Measurements from ENCODE around the gene XYLT1.

The XYLT1 gene

DNA sequence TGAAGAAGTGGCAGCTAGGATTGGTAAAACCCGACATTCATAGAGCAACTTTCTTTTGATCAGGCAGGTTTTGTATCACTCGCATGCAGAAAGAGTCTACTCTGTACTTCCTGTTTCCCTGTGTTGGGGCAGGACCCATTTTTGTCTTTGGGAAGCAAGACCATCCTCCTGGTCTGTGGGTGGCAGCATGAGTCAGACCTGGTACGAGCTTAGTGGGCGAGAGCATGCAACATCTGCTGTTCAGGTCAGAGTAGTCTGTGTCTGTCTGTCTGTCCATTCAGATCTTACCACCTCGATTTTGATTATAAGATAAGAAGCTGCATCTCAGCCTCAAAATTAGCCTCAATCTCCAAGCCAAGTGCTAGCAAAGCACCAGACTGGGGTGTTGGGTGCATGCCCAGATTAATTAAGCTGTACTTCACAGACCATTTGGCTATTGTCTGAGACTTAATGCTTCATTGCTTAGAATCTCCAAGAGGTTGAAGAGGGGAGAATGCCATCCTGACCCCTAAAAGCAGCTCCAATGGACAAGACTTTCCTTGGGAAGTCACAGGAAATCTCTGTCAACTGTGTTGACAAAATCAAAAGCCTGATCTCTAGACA lies 110.9 kb downstream of the XYLT1 start:
- Mint-ChIP-seq H3K36me3 (no peaks in the 10 kb centered on the region), H3K27me3 (no peaks in the 10 kb centered on the region), H3K4me3 (peak overlapping the region; percentile 47), H3K27ac (peak overlapping the region; percentile 85), H3K9me3 (no peaks in the 10 kb centered on the region), H3K4me1 (peaks cover 84% of the 10 kb centered on the region)

DNA sequence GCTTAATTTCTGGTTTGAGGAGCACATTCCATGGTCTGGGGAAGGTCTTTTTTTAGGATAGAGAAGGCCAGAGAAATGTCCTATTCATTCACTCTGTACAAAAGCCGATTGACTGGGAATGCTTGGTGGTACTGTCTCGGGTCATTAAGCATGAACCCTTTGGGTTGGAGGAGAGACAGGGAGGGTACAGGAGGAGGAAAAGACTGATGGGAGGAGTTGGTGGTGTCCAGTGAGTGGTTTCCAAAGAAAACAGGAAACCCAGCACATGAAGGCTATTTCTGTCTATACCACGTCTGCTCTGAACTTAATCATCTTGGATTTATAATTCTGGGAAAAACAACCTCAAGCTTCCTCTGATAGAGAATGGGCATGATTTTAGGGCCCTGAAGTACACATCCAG lies 111.9 kb downstream of the XYLT1 start:
- Mint-ChIP-seq H3K9me3 (no peaks in the 10 kb centered on the region), H3K27me3 (no peaks in the 10 kb centered on the region), H3K27ac (peak overlapping the region; percentile 85), H3K4me3 (peak overlapping the region; percentile 21), H3K4me1 (peaks cover 79% of the 10 kb centered on the region), H3K36me3 (no peaks in the 10 kb centered on the region)

- no peaks in the 10 kb centered on the region for H3K9me3 Mint-ChIP-seq
- H3K4me1 Mint-ChIP-seq, result peaks cover 79% of the 10 kb centered on the region
- peak overlapping the region; percentile 85 for H3K27ac Mint-ChIP-seq
- no peaks in the 10 kb centered on the region for H3K27me3 Mint-ChIP-seq
- H3K4me3 Mint-ChIP-seq, result peak overlapping the region; percentile 21
- H3K36me3 Mint-ChIP-seq, result no peaks in the 10 kb centered on the region
Observed at GRCh38 chr16:17358355-17358754, 112.4 kb downstream of the XYLT1 start.

DNA sequence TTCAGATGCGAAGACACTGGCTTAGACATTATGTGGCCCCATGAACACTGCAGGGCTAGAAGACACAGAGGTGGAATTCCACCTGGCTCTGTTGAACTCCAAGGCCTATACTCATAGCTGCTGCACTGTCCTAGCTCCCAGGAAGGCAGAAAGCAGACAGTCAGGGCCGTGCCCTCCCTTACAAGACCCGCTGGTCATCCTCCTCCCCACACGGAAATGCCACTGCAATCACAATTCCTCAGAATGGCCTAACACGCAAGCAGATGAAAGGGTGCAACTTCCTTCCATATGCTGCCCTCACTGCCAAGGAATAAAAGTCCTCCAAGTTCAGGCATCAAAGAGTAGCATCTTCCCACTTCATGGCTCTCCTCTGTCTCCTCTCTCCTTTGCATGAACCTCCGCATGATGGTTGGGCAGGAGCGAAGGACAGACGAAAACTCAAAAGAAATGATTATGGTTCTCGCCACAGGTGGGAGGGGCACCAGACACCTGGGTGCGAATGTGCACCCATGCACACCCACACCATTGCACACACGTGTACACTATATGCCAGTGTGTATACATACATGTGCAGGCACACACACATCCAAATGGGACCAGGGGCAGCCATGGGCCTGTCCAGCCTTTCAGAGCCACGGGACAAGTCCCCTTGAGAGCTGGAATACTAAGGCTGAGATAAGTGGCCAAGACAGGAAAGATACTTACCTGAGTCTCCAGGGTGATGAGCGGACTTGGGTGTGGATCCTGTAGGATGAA lies 113.3 kb downstream of the XYLT1 start:
- Mint-ChIP-seq H3K27ac (peak overlapping the region; percentile 35), H3K4me1 (peaks cover 78% of the 10 kb centered on the region), H3K36me3 (no peaks in the 10 kb centered on the region), H3K9me3 (no peaks in the 10 kb centered on the region), H3K4me3 (no peak overlapping the region), H3K27me3 (no peaks in the 10 kb centered on the region)

GRCh38 chr16:17356243-17356933 lies 114.4 kb downstream of the XYLT1 start:
- no peaks in the 10 kb centered on the region for H3K27me3 Mint-ChIP-seq
- no peaks in the 10 kb centered on the region for H3K36me3 Mint-ChIP-seq

DNA sequence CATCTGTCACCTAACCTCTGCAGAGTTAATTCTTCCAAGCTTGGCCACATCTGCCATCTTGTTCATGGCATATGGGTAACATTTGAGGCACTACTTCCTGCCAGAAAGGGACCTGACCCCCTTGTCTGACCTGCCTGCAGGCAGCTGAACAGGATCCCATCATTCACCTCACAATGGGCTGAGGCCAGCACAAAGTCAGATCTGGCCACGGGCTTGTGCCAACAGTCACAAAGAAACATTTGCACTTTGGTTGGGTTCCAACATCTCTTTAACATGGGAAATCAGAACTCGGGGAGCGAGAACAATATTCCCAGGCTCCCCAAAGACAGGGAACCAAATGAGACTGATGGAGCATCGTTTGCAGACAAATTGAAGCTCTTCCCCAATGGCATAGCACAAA lies 116.1 kb downstream of the XYLT1 start:
- peaks cover 2% of the 10 kb centered on the region for H3K36me3 Mint-ChIP-seq
- H3K4me3 Mint-ChIP-seq, result no peak overlapping the region
- H3K9me3 Mint-ChIP-seq, result no peaks in the 10 kb centered on the region
- no peaks in the 10 kb centered on the region for H3K27me3 Mint-ChIP-seq
- H3K4me1 Mint-ChIP-seq, result peaks cover 72% of the 10 kb centered on the region
- no peak overlapping the region for H3K27ac Mint-ChIP-seq

More at GRCh38 chr16:17356243-17356933, 114.4 kb downstream of the XYLT1 start:
- peaks cover 77% of the 10 kb centered on the region for H3K4me1 Mint-ChIP-seq
- peak overlapping the region; percentile 30 for H3K27ac Mint-ChIP-seq
- no peaks in the 10 kb centered on the region for H3K9me3 Mint-ChIP-seq
- H3K4me3 Mint-ChIP-seq, result no peak overlapping the region

- peaks cover 71% of the 10 kb centered on the region for H3K4me1 Mint-ChIP-seq
- H3K27me3 Mint-ChIP-seq, result no peaks in the 10 kb centered on the region
- H3K36me3 Mint-ChIP-seq, result peaks cover 2% of the 10 kb centered on the region
- H3K27ac Mint-ChIP-seq, result no peak overlapping the region
- H3K9me3 Mint-ChIP-seq, result no peaks in the 10 kb centered on the region
- H3K4me3 Mint-ChIP-seq, result no peak overlapping the region
Observed at GRCh38 chr16:17354141-17354601, 116.6 kb downstream of the XYLT1 start.

GRCh38 chr16:17353561-17353960 lies 117.2 kb downstream of the XYLT1 start:
- Mint-ChIP-seq H3K4me1 (peaks cover 71% of the 10 kb centered on the region), H3K36me3 (peaks cover 2% of the 10 kb centered on the region), H3K27ac (no peak overlapping the region), H3K9me3 (no peaks in the 10 kb centered on the region), H3K27me3 (no peaks in the 10 kb centered on the region), H3K4me3 (no peak overlapping the region)

- H3K4me3 Mint-ChIP-seq, result no peak overlapping the region
- H3K9me3 Mint-ChIP-seq, result no peaks in the 10 kb centered on the region
- peaks cover 2% of the 10 kb centered on the region for H3K36me3 Mint-ChIP-seq
- no peak overlapping the region for H3K27ac Mint-ChIP-seq
- H3K27me3 Mint-ChIP-seq, result no peaks in the 10 kb centered on the region
- H3K4me1 Mint-ChIP-seq, result peaks cover 74% of the 10 kb centered on the region
Observed at GRCh38 chr16:17351441-17352035, 119.2 kb downstream of the XYLT1 start.

GRCh38 chr16:17350207-17350606 lies 120.6 kb downstream of the XYLT1 start:
- H3K4me3 Mint-ChIP-seq, result no peak overlapping the region
- no peak overlapping the region for H3K27ac Mint-ChIP-seq
- peaks cover 2% of the 10 kb centered on the region for H3K36me3 Mint-ChIP-seq
- H3K4me1 Mint-ChIP-seq, result peaks cover 74% of the 10 kb centered on the region
- H3K27me3 Mint-ChIP-seq, result no peaks in the 10 kb centered on the region
- H3K9me3 Mint-ChIP-seq, result no peaks in the 10 kb centered on the region

DNA sequence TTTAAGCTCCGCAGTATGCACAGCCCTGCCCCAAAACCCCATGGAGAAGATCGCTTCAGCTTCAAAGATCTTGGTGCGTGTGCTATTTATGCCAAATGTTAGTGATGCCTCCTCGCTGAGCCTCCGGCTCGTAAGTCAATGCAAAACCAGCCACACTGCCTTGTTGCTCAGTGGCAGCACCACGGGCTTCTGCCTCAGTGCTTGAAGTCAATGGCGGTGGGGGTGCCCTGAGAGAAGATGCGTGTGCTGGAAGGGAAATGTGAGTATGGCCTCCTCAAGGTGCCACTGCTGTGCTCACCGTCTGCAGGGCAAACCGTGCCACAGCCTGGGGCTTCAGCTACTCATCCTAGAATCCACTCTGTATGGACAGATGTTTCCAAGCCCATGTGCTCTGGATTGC lies 121.9 kb downstream of the XYLT1 start:
- H3K27me3 Mint-ChIP-seq, result no peaks in the 10 kb centered on the region
- H3K27ac Mint-ChIP-seq, result no peak overlapping the region
- no peaks in the 10 kb centered on the region for H3K9me3 Mint-ChIP-seq
- peaks cover 80% of the 10 kb centered on the region for H3K4me1 Mint-ChIP-seq
- peaks cover 2% of the 10 kb centered on the region for H3K36me3 Mint-ChIP-seq
- H3K4me3 Mint-ChIP-seq, result peak overlapping the region; percentile 16

DNA sequence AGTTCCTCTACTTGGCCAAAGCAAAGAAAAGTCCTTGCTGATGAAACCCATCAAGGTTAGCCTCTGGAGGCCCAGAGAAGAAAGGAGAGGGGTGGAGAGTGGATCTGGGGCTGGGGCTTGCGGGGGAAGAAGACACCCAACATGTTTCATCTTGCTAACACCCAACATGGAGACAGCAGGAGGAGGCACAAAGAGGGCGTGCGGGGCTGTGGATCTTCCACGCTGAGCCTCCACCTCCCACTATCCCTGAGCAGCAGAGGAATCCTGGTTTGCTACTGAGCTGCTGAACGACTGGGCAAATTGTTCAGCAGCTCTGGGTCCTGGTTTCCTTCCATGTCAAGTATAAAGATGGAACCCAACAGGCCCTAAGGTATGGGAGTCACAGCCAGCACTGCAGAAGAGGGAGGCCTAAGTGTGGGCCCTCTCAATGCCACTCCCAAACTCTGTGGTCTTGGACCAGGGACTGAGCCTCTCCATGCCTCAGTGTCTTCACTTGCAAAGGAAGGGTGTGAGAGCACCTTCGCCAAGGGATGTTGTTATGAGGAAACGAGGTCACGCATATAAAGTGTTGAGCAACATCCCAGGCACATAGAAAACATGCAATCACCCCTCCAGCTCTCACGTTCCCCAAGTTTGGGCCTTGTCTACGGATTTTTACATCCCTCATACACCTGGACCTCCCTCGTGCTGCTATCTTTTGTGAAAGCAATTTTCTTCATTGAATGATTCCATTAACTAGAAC lies 122.5 kb downstream of the XYLT1 start:
- Mint-ChIP-seq H3K9me3 (no peaks in the 10 kb centered on the region), H3K4me1 (peaks cover 82% of the 10 kb centered on the region), H3K36me3 (peaks cover 2% of the 10 kb centered on the region), H3K27me3 (no peaks in the 10 kb centered on the region), H3K4me3 (peak overlapping the region; percentile 16), H3K27ac (no peak overlapping the region)

GRCh38 chr16:17347624-17348023 lies 123.1 kb downstream of the XYLT1 start:
- H3K4me1 Mint-ChIP-seq, result peaks cover 82% of the 10 kb centered on the region
- peak overlapping the region; percentile 79 for H3K27ac Mint-ChIP-seq
- H3K36me3 Mint-ChIP-seq, result peaks cover 2% of the 10 kb centered on the region

DNA sequence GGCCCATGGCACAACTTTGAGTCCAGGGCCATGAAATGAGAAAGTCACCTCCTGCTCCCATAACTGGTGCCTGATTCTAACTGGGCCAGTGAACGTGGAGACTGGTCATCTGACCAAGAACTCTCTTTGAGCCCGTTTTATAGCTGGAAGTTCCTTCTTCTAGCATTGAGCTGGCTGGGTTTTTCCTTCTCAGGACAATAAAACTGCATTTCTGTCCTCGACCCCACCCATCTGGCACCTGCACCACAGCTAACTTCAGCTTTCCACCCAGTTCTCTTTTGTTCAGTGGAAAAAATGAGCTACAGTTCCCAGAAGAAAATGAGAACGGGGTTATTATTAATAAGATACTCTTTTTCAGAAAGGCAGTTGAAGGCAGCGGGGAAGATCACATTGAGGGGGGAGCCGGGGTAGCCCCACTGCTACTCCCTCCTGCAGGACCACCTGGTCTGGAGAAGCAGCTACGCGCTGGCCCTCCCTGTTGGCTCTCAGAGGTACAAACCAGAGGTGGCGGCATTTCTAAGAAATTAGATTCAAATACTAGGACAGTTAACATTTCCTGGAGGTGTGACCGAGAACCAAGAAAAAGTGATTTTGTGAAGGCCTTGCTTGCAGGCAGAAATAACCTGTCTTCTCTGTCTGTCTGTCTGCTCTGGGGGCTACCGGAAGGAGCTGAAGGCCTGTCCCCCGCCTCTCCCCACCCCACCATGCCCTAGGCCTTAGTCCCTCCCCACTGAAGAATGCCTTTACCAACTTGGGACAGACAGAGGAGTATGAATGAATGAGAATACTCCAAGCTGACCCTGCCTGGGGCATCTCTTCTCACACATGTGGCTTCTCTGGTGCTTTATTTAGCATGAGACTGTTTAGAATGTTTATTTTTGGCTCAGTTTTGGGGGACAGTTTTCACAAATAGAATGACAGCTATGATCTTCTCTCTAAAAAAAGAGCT lies 123.9 kb downstream of the XYLT1 start:
- H3K4me3 Mint-ChIP-seq, result peak overlapping the region; percentile 73

More at GRCh38 chr16:17347624-17348023, 123.1 kb downstream of the XYLT1 start:
- H3K4me3 Mint-ChIP-seq, result peak overlapping the region; percentile 73
- H3K27me3 Mint-ChIP-seq, result no peaks in the 10 kb centered on the region
- H3K9me3 Mint-ChIP-seq, result no peaks in the 10 kb centered on the region

More for the DNA sequence above, 123.9 kb downstream of the XYLT1 start:
- H3K36me3 Mint-ChIP-seq, result peaks cover 2% of the 10 kb centered on the region
- no peaks in the 10 kb centered on the region for H3K27me3 Mint-ChIP-seq
- no peaks in the 10 kb centered on the region for H3K9me3 Mint-ChIP-seq
- peaks cover 83% of the 10 kb centered on the region for H3K4me1 Mint-ChIP-seq
- H3K27ac Mint-ChIP-seq, result peak overlapping the region; percentile 95
